HG03159 (cell line): ENCODE measurements around the gene NF2.

ENCODE experiments used
- ATAC-seq: cut with Tn5 transposase; IDR thresholded peaks from one replicate; pipeline ENCODE4 v1.9.1; 2021; ENCODE audit warnings: mild to moderate bottlenecking, moderate library complexity; ENCODE audit not compliant: unreplicated experiment

NF2 gene

GRCh38 chr22:29738118-29738815 lies 134.8 kb downstream of the NF2 start:
- no peak for ATAC-seq

- ATAC-seq = no peak
Observed at GRCh38 chr22:29739346-29739875, 136.0 kb downstream of the NF2 start.

- ATAC-seq = no peak
Observed at GRCh38 chr22:29740216-29740615, 136.8 kb downstream of the NF2 start.

- no peak for ATAC-seq
Observed at GRCh38 chr22:29741926-29742325, 138.5 kb downstream of the NF2 start.

GRCh38 chr22:29742326-29742725 lies 138.9 kb downstream of the NF2 start:
- ATAC-seq = no peak

GRCh38 chr22:29744902-29745301 lies 141.5 kb downstream of the NF2 start:
- no peak for ATAC-seq

- ATAC-seq = no peak
Observed at GRCh38 chr22:29747832-29748231, 144.4 kb downstream of the NF2 start.
